ENCODE measurements around the gene CCDC83. TPM values are rescaled to one million over a fixed set of nuclear protein-coding genes. Genes with fewer than 3 reads are reported as not detected.
A peak's percentile ranks its signal among the peaks of the same experiment; 100 is the strongest.
"Not testable (repeated sequence)": the region's sequence is repeated elsewhere in the genome, so short reads cannot be mapped to it uniquely, and the experiment has no call there.

The CCDC83 gene
- total and polyA plus RNA-seq, 2 experiments from 2014 or later, result not detected

GRCh38 chr11:85854557-85855340 is 434 bp upstream of the CCDC83 start:
- Histone ChIP-seq H3K36me3 (no peaks in the 10 kb centered on the region), H3K4me1 (ENCODE audit: low read depth) (peaks cover 7% of the 10 kb centered on the region), H3K27me3 (no peaks in the 10 kb centered on the region), H3K4me3 (peak overlapping the region; percentile 26), H3K9me3 (ENCODE audit: low read depth) (no peaks in the 10 kb centered on the region), H3K27ac (peak overlapping the region; percentile 44)
- peak; percentile 90 to 97 for DNase-seq (ENCODE audit: low read depth in 1 of 2, low spot score in 1 of 2)
- TF ChIP-seq, protein P1, sequence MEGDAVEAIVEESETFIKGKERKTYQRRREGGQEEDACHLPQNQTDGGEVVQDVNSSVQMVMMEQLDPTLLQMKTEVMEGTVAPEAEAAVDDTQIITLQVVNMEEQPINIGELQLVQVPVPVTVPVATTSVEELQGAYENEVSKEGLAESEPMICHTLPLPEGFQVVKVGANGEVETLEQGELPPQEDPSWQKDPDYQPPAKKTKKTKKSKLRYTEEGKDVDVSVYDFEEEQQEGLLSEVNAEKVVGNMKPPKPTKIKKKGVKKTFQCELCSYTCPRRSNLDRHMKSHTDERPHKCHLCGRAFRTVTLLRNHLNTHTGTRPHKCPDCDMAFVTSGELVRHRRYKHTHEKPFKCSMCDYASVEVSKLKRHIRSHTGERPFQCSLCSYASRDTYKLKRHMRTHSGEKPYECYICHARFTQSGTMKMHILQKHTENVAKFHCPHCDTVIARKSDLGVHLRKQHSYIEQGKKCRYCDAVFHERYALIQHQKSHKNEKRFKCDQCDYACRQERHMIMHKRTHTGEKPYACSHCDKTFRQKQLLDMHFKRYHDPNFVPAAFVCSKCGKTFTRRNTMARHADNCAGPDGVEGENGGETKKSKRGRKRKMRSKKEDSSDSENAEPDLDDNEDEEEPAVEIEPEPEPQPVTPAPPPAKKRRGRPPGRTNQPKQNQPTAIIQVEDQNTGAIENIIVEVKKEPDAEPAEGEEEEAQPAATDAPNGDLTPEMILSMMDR (IDR thresholded peaks at IDR 0.05; ENCODE audit: low read depth, low read length), result peak; percentile 59

- H3K27ac ChIP-seq, result no peak overlapping the region
- no peaks in the 10 kb centered on the region for H3K27me3 ChIP-seq
- H3K4me3 ChIP-seq, result no peak overlapping the region
- TF ChIP-seq, protein P1 (IDR thresholded peaks at IDR 0.05; ENCODE audit: low read depth, low read length), result no peak
- no peaks in the 10 kb centered on the region for H3K9me3 ChIP-seq (ENCODE audit: low read depth)
- DNase-seq (ENCODE audit: low read depth in 1 of 2, low spot score in 1 of 2), result no peak
- H3K4me1 ChIP-seq (ENCODE audit: low read depth), result peaks cover 7% of the 10 kb centered on the region
- no peaks in the 10 kb centered on the region for H3K36me3 ChIP-seq
Observed at GRCh38 chr11:85857098-85857497, 1.9 kb downstream of the CCDC83 start.

GRCh38 chr11:85859541-85859940 is 4.4 kb downstream of the CCDC83 start:
- H3K9me3 ChIP-seq (ENCODE audit: low read depth); H3K27me3 ChIP-seq; H3K4me1 ChIP-seq (ENCODE audit: low read depth); H3K4me3 ChIP-seq; H3K36me3 ChIP-seq; H3K27ac ChIP-seq; DNase-seq (ENCODE audit: low read depth in 1 of 2, low spot score in 1 of 2): not testable (repeated sequence)

- H3K36me3 ChIP-seq, result no peaks in the 10 kb centered on the region
- DNase-seq (ENCODE audit: low read depth in 1 of 2, low spot score in 1 of 2), result no peak
- no peaks in the 10 kb centered on the region for H3K27me3 ChIP-seq
- H3K4me1 ChIP-seq (ENCODE audit: low read depth), result no peaks in the 10 kb centered on the region
- TF ChIP-seq, protein P1 (IDR thresholded peaks at IDR 0.05; ENCODE audit: low read depth, low read length), result no peak
- no peak overlapping the region for H3K4me3 ChIP-seq
- H3K9me3 ChIP-seq (ENCODE audit: low read depth), result no peaks in the 10 kb centered on the region
- no peak overlapping the region for H3K27ac ChIP-seq
Observed at GRCh38 chr11:85863855-85864254, 8.7 kb downstream of the CCDC83 start.

GRCh38 chr11:85866137-85866827 is 11.1 kb downstream of the CCDC83 start:
- TF ChIP-seq, protein P1 (IDR thresholded peaks at IDR 0.05; ENCODE audit: low read depth, low read length), result no peak
- Histone ChIP-seq H3K9me3 (ENCODE audit: low read depth) (no peaks in the 10 kb centered on the region), H3K4me1 (ENCODE audit: low read depth) (no peaks in the 10 kb centered on the region), H3K27ac (no peak overlapping the region), H3K27me3 (no peaks in the 10 kb centered on the region), H3K36me3 (no peaks in the 10 kb centered on the region), H3K4me3 (no peak overlapping the region)
- DNase-seq (ENCODE audit: low read depth in 1 of 2, low spot score in 1 of 2), result no peak

- no peak overlapping the region for H3K27ac ChIP-seq
- no peaks in the 10 kb centered on the region for H3K4me1 ChIP-seq (ENCODE audit: low read depth)
- no peak overlapping the region for H3K4me3 ChIP-seq
- H3K9me3 ChIP-seq (ENCODE audit: low read depth), result no peaks in the 10 kb centered on the region
- TF ChIP-seq, protein P1 (IDR thresholded peaks at IDR 0.05; ENCODE audit: low read depth, low read length), result no peak
- H3K27me3 ChIP-seq, result no peaks in the 10 kb centered on the region
- DNase-seq (ENCODE audit: low read depth in 1 of 2, low spot score in 1 of 2), result peak in 1 of 2 donors; percentile 23
- no peaks in the 10 kb centered on the region for H3K36me3 ChIP-seq
Observed at GRCh38 chr11:85867751-85868150, 12.6 kb downstream of the CCDC83 start.

Data from cardiac muscle cell (in vitro differentiated cells and primary cell).